GM12875 (cell line): Measurements from ENCODE around the gene CCDC191.

Experiments
- H3K4me3 ChIP-seq: one replicate; pipeline ENCODE4 v1.5.1; 2011; ENCODE audit warnings: low read depth, low read length, control low read depth
- CTCF ChIP-seq: IDR thresholded peaks from 2 replicates; pipeline ENCODE4 v1.5.1; 2011; ENCODE audit warnings: low read depth, mild to moderate bottlenecking, control low read depth, inconsistent platforms, low read length, moderate library complexity, borderline replicate concordance; ENCODE audit not compliant: insufficient read depth

Gene CCDC191

DNA sequence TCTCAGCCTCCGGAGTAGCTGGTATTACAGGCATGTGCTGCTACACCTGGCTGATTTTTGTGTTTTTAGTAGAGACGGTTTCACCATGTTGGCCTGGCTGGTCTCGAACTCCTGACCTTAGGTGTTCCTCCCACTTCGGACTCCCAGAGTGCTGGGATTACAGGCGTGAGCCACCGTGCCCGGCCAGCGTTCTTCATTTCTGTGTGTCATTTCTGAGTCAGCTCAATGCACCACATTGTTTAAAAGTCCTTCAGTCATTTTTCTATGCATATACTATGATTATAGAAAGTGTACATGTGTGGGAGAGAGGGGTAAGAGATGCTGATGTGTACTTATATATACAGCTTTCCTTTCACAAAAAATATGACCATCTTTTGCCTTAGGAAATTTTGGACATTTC is 2.3 kb upstream of the CCDC191 start:
- no peak overlapping the region for H3K4me3 ChIP-seq
- TF ChIP-seq CTCF: no peak

GRCh38 chr3:114057011-114057347 is 653 bp upstream of the CCDC191 start:
- no peak for TF ChIP-seq CTCF
- peak overlapping the region; percentile 78 for H3K4me3 ChIP-seq

DNA sequence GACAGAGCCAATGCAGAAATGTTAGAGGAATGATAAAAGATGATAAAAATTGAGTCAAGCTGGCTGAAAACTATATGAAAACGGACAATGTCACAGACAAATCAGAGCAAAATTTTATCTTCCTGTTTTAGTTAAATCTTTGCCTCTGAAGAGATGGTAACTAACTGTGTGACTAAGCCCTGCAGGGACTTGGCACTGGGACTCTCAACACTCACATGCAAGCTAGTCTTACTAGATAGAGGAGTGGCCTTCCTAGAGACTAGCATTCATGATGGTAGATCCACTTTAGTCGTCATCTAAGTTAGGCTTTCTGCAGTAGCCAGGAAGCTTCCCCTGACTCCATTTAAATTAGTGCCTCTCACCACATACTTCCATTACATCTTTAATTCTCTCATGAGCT is 4.1 kb downstream of the CCDC191 start:
- no peak overlapping the region for H3K4me3 ChIP-seq
- TF ChIP-seq CTCF: no peak

GRCh38 chr3:114043205-114043604 is 13.1 kb downstream of the CCDC191 start:
- no peak for TF ChIP-seq CTCF
- no peak overlapping the region for H3K4me3 ChIP-seq

DNA sequence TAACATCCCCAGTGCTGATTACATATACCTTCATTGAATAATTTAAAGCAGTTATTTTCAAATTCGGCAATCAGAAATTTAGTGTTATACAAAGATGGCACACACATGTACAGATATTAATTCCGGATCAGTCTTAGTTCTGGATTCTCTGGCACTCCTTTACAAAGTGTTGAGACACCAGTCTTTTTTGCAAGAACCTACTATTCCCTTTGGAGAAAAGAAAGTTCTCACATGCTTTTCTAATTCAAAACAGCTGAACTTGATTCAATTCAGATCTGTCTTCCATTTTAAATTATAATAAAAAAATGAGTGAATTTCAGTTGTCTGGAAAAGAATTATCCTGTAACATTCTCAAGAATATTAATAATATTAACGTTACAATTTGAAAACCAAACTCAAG is 20.4 kb downstream of the CCDC191 start:
- TF ChIP-seq CTCF: no peak

GRCh38 chr3:114034787-114035545 is 21.4 kb downstream of the CCDC191 start:
- no peak overlapping the region for H3K4me3 ChIP-seq
- TF ChIP-seq CTCF: no peak

More for the DNA sequence above, 20.4 kb downstream of the CCDC191 start:
- no peak overlapping the region for H3K4me3 ChIP-seq

- no peak overlapping the region for H3K4me3 ChIP-seq
- no peak for TF ChIP-seq CTCF
Measured at GRCh38 chr3:114034211-114034610, 22.1 kb downstream of the CCDC191 start.
